ENCODE data around the gene DIRAS1. TPM values are rescaled to one million over a fixed set of nuclear protein-coding genes. Genes with fewer than 3 reads are reported as not detected.

The DIRAS1 gene
- total and polyA plus RNA-seq, 2 experiments from 2014 or later = 2.8 to 18.6 TPM

DNA sequence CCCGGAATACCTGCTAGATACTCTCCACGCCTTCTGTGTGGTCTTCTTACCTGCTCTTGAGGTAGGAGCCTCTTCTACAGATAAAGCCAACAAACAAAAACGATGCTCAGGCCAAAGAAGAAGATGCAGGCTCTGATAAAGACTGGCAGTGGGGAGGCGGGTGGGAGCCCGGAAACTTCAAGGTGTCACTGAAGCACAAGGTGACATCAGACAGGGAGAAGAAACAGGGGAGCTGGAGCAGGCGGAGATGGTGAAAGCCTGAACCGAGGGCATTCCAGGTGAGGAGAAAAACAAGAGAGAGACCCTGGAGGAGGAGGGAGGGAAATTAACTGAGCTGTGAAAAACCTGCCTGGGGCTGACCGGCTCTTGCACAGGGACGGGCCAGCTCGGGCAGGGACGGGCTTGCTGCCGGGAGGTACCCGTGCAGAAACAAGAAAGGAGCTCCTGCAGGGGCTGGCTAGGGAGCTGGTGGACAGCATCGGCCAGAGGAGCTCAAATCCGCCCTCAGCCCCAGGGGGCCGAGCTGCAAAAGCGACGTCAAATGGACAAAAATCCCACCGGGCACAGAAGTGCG lies 37.7 kb downstream of the DIRAS1 start (continued):
- TF ChIP-seq, protein P1, sequence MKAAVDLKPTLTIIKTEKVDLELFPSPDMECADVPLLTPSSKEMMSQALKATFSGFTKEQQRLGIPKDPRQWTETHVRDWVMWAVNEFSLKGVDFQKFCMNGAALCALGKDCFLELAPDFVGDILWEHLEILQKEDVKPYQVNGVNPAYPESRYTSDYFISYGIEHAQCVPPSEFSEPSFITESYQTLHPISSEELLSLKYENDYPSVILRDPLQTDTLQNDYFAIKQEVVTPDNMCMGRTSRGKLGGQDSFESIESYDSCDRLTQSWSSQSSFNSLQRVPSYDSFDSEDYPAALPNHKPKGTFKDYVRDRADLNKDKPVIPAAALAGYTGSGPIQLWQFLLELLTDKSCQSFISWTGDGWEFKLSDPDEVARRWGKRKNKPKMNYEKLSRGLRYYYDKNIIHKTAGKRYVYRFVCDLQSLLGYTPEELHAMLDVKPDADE (IDR thresholded peaks at IDR 0.05) = no peak
- no peak for TF ChIP-seq ZNF331 (CRISPR knock-in tag; IDR thresholded peaks at IDR 0.05; ENCODE audit: low read depth)
- TF ChIP-seq POLR2AphosphoS5 (IDR thresholded peaks at IDR 0.05; ENCODE audit: low read depth) = no peak
- no peak for TF ChIP-seq STAT1 (IDR thresholded peaks at IDR 0.05; ENCODE audit: unreplicated experiment)
- TF ChIP-seq CREB1 (CRISPR knock-in tag; IDR thresholded peaks at IDR 0.05; ENCODE audit: low read depth) = no peak
- TF ChIP-seq, protein P2, sequence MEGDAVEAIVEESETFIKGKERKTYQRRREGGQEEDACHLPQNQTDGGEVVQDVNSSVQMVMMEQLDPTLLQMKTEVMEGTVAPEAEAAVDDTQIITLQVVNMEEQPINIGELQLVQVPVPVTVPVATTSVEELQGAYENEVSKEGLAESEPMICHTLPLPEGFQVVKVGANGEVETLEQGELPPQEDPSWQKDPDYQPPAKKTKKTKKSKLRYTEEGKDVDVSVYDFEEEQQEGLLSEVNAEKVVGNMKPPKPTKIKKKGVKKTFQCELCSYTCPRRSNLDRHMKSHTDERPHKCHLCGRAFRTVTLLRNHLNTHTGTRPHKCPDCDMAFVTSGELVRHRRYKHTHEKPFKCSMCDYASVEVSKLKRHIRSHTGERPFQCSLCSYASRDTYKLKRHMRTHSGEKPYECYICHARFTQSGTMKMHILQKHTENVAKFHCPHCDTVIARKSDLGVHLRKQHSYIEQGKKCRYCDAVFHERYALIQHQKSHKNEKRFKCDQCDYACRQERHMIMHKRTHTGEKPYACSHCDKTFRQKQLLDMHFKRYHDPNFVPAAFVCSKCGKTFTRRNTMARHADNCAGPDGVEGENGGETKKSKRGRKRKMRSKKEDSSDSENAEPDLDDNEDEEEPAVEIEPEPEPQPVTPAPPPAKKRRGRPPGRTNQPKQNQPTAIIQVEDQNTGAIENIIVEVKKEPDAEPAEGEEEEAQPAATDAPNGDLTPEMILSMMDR (conservative IDR thresholded peaks at IDR 0.05; ENCODE audit: low read depth in 2 of 2) = no peak

DNA sequence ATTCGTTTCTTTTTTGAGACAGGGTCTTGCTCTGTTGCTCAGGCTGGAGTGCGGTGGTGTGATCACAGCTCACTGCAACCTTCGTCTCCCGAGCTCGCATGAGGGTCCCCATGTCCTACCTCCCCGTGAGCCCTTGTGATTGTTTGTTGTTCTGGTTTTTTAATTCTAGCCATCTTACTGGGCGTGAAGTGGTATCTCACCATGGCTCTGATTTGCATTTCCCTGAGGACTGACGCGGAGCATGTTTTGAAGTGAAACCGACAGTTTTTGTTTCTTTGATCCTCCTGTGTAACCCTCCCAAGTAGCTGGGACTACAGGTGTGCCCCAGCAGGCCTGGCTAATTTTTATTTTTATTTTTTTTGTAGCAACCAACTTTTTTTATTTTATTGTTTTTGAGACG lies 40.4 kb downstream of the DIRAS1 start:
- TF ChIP-seq ZNF114 (CRISPR knock-in tag; IDR thresholded peaks at IDR 0.05) (no peak), POLR2AphosphoS5 (IDR thresholded peaks at IDR 0.05; ENCODE audit: low read depth) (no peak), NANOG (IDR thresholded peaks at IDR 0.05; ENCODE audit: borderline replicate concordance) (no peak), ZNF331 (CRISPR knock-in tag; IDR thresholded peaks at IDR 0.05; ENCODE audit: low read depth) (no peak), CREB1 (CRISPR knock-in tag; IDR thresholded peaks at IDR 0.05; ENCODE audit: low read depth) (no peak), EZH2phosphoT487 (IDR thresholded peaks at IDR 0.05; ENCODE audit: unreplicated experiment) (no peak)
- TF ChIP-seq, protein P3, sequence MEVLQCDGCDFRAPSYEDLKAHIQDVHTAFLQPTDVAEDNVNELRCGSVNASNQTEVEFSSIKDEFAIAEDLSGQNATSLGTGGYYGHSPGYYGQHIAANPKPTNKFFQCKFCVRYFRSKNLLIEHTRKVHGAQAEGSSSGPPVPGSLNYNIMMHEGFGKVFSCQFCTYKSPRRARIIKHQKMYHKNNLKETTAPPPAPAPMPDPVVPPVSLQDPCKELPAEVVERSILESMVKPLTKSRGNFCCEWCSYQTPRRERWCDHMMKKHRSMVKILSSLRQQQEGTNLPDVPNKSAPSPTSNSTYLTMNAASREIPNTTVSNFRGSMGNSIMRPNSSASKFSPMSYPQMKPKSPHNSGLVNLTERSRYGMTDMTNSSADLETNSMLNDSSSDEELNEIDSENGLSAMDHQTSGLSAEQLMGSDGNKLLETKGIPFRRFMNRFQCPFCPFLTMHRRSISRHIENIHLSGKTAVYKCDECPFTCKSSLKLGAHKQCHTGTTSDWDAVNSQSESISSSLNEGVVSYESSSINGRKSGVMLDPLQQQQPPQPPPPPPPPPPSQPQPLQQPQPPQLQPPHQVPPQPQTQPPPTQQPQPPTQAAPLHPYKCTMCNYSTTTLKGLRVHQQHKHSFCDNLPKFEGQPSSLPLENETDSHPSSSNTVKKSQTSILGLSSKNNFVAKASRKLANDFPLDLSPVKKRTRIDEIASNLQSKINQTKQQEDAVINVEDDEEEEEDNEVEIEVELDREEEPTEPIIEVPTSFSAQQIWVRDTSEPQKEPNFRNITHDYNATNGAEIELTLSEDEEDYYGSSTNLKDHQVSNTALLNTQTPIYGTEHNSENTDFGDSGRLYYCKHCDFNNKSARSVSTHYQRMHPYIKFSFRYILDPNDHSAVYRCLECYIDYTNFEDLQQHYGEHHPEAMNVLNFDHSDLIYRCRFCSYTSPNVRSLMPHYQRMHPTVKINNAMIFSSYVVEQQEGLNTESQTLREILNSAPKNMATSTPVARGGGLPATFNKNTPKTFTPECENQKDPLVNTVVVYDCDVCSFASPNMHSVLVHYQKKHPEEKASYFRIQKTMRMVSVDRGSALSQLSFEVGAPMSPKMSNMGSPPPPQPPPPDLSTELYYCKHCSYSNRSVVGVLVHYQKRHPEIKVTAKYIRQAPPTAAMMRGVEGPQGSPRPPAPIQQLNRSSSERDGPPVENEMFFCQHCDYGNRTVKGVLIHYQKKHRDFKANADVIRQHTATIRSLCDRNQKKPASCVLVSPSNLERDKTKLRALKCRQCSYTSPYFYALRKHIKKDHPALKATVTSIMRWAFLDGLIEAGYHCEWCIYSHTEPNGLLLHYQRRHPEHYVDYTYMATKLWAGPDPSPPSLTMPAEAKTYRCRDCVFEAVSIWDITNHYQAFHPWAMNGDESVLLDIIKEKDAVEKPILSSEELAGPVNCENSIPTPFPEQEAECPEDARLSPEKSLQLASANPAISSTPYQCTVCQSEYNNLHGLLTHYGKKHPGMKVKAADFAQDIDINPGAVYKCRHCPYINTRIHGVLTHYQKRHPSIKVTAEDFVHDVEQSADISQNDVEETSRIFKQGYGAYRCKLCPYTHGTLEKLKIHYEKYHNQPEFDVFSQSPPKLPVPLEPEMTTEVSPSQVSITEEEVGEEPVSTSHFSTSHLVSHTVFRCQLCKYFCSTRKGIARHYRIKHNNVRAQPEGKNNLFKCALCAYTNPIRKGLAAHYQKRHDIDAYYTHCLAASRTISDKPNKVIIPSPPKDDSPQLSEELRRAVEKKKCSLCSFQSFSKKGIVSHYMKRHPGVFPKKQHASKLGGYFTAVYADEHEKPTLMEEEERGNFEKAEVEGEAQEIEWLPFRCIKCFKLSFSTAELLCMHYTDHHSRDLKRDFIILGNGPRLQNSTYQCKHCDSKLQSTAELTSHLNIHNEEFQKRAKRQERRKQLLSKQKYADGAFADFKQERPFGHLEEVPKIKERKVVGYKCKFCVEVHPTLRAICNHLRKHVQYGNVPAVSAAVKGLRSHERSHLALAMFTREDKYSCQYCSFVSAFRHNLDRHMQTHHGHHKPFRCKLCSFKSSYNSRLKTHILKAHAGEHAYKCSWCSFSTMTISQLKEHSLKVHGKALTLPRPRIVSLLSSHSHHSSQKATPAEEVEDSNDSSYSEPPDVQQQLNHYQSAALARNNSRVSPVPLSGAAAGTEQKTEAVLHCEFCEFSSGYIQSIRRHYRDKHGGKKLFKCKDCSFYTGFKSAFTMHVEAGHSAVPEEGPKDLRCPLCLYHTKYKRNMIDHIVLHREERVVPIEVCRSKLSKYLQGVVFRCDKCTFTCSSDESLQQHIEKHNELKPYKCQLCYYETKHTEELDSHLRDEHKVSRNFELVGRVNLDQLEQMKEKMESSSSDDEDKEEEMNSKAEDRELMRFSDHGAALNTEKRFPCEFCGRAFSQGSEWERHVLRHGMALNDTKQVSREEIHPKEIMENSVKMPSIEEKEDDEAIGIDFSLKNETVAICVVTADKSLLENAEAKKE (CRISPR knock-in tag; IDR thresholded peaks at IDR 0.05) = no peak
- Histone ChIP-seq H3K4me1 (ENCODE audit: insufficient read depth) (0 out of 2 replicates have a peak, but pooled peaks cover under 1% of the 10 kb centered on the region), H3K4me3 (no peak overlapping the region), H3K4me2 (no peak overlapping the region), H3K9me2 (ENCODE audit: insufficient read depth) (no peaks in the 10 kb centered on the region), H3K79me2 (replicated peaks; ENCODE audit: insufficient read depth) (no peaks in the 10 kb centered on the region), H3K27me3 (ENCODE audit: insufficient read depth) (no peaks in the 10 kb centered on the region), H3K27ac (ENCODE audit: low read depth) (no peak overlapping the region), H4K20me1 (replicated peaks; ENCODE audit: insufficient read depth) (no peaks in the 10 kb centered on the region; the same call in 1 of the 2 replicates), H3K36me3 (ENCODE audit: insufficient read depth) (no peaks in the 10 kb centered on the region), H2AFZ (no peak overlapping the region), H3F3A (replicated peaks; ENCODE audit: low read depth) (no peaks in the 10 kb centered on the region)
- DNase-seq (ENCODE audit: low spot score) = no peak
- no peak for ATAC-seq
- Mint-ChIP-seq H3K4me3 (no peak overlapping the region), H3K4me1 (peaks cover under 1% of the 10 kb centered on the region; the same call in 1 of the 3 replicates), H3K9me3 (peaks cover 3% of the 10 kb centered on the region; the same call in 2 of the 3 replicates), H3K27me3 (ENCODE audit: insufficient read depth, low read depth, poor library complexity) (peaks cover 9% of the 10 kb centered on the region), H3K36me3 (ENCODE audit: low read depth) (peaks cover 5% of the 10 kb centered on the region; the same call in 2 of the 3 replicates), H3K27ac (no peak overlapping the region)

Data from GM23338 (cell line).